GM19193 (cell line): ENCODE data around the gene CCDC18.
A peak's percentile ranks its signal among the peaks of the same experiment; 100 is the strongest.

Experiments used
- POLR2A ChIP-seq: IDR thresholded peaks from 4 replicates; pipeline ENCODE4 v1.6.1; 2011; ENCODE audit not compliant: insufficient read depth, insufficient read length; ENCODE audit errors: extremely low read depth

The CCDC18 gene

DNA sequence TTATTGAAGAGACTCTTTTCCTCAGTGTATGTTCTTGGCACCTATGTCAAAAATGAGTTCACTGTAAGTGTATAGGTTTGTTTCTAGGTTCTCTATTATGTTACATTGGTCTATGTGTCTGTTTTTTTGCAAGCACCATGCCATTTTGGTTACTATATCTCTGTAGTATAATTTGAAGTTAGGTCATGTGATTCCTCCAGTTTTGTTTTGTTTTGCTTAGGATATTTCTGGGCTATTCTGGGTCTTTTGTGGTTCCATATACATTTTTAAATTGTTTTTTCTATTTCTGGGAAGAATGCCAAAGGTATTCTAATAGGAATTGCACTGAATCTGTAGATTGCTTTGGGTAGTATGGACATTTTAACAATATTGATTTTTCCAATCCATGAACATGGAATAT, 13.5 kb upstream of the CCDC18 start:
- no peak for TF ChIP-seq POLR2A

DNA sequence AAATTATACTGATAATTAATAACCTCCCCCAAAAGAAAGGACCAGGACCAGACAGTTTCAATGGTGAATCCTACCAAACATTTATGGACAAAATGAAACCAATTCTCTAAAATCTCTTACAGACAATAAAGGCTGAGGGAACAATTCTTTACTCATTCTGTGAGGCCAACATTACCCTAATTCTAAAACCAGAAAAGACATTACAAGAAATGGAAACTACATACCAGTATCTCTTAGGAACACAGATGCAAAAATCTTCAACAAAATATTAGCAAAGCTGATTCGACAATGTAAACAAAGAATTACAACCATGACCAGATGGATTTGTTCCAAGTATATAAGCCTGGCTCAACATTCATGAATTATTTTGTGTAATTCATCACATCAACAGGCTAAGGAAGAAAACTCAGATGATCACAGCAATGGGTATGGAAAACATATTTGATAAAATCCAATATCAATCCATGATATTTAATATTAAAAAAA, 8.9 kb upstream of the CCDC18 start:
- TF ChIP-seq POLR2A, result no peak

DNA sequence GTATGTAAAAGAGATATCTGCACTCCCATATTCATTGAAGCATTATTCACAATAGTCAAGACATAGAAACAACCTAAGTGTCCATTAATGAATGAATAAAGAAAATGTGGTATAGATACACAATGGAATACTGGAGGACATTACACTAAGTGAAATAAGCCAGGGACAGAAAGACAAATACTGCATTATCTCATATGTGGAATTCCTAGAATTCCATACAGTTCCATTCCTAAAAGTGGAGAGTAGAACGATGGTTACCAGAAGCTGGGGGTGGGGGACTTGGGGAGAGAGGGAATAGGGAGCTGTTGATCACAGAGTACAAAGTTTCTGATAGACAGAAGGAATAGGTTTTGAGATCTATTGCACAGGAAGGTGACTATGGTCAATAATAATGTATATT, 7.7 kb upstream of the CCDC18 start:
- no peak for TF ChIP-seq POLR2A

DNA sequence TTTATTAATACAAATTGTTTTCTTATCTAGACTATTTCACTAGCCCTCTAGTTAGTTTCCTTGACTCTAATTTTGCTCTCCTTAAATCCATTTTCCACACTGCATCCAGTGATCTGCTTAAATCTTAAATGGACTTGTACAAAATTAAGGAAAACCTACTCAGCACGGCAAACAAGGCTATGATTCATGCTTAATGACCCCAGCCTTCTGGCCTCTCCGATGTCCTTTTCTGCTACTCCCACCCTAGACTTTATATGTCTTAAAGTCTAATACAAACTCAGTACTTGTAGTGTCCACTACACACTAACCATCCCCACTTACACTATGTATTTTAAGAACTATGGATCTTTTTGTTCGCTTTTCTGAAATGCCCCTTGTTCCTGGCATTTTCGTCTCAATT, 2.5 kb upstream of the CCDC18 start:
- no peak for TF ChIP-seq POLR2A

DNA sequence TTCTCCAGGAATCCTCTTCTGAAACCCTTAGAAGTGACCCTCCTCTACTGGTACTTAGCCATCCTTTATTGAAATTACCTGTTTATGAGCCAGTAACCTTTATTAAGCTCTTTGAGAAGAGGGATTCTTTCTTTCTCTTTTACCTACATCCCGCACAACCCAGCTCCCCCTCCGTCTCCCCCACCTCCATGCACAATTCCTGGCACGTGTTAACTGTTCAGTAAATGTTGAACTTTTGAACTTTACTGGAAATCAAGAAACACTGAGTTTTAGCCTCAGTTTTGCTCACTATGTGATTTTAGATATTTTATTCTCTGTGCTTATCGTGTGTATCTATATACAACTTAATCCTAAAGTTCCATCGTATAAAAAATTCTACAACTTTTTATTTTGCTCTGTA, 2.1 kb upstream of the CCDC18 start:
- TF ChIP-seq POLR2A, result no peak

DNA sequence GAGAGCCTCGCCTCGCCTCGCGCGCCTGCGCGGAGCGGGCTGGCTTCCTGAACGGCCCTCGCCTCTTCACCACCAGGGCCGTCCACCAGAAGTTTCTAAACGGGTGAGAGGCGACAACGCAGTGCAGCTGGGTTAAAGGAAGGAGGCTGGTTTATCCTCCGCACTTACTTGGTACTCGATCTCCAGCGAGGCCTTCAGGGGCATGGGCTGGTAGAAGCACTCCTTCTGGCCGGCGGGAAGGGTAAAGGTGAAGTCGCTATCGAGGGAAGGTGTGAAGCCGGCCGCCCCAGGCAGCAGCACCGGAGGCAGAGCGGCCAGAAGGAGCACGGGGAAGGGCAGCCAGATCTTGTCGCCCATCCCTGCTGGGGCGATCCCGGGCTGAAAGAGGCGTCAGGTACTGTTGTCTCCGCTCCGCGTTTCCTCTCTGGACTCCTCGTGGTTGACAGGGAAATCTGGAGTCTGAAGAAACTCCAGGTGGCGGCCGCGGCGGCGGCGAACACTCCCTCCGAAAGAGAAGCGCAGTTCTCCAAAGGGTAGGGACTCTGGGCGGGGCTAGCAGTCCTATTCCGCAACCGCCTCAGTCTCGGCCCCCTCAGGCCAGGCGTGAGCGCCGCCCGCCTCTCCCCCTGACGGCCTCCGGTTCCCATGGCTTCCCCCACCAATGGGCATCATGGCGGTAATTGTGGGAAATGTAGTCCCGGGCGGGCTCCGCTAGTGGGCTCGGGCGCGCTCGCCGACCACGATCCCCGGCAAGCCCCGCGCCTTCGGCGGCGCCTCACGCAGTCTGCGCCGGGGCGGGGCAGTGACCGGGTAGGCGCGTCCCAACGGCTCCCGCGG, 420 bp upstream of the CCDC18 start, which contains the start of gene TMED5:
Gene TMED5, minus strand, starts transcription at position 528 of the 837 bp plus-strand sequence. Its CDS starts 171 bp downstream, at position 357.
- peak; percentile 78 for TF ChIP-seq POLR2A

DNA sequence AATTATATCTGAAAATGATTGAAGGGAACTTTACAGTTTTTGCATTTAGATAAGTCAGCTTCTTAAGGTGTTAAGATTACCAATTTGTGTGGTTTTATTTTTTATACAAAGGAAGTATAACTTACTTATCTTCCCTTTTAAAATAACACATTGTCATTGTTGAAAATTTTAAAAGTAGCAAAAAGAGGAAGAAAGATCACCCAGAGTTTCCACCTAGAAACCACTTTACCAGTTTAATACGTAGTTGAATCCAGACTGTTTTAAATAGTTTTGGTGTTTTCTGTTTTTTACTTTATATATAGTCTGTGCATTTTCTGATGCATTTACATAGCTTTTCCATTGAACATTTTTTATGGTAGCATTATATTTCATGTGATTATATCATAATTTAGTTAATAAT, 6.1 kb downstream of the CCDC18 start:
- TF ChIP-seq POLR2A, result no peak

DNA sequence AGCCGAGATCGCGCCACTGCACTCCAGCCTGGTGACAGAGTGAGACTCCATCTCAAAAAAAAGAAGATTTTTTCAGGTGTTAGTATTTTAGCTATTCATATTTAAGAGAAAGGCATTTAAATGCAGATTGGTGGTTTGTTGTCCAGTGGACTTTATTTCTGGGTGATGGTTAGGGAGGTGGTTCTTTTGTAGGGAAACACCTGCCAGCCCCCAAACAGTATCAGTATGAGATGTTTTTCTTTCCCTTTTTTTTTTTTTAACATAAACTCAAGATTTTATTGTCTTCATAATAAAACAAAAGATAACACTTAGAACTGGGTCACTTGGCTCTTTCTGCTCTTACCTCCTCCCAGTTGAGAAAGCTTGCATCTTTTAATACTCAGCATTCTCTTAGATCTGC, 9.9 kb downstream of the CCDC18 start:
- no peak for TF ChIP-seq POLR2A

DNA sequence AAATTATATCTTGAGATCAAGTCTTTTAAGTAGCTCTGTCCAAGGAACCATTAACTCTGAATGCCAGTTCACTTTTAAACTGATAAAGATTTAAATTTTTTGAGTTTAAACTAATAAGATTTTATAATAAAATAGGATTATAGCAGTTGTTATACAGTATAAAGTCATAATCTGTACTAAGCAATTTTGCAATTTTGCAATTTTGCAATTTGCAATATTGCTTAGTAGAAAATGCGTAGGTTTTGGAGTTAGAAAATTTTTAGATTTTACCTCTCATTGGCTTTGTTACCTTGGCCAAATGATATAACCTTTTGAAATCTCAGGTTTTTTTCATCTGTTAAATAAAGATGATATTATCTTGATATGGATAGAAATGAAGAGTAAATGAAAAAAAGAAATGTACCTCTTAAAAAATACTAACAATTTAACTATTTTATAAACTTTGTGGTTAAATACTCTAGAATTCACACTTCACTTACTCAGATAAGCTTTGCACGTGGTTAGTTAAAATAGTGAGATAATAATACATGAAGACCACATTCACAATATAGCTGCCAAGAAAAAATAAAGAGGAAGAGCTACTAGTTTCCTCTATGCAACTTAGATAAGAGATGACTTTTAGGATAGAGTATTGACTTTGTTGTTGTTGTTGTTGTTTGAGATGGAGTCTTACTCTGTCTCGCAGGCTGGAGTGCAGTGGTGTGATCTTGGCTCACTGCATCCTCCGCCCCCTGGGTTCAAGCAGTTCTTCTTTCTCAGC, 13.9 kb downstream of the CCDC18 start:
- TF ChIP-seq POLR2A, result no peak

DNA sequence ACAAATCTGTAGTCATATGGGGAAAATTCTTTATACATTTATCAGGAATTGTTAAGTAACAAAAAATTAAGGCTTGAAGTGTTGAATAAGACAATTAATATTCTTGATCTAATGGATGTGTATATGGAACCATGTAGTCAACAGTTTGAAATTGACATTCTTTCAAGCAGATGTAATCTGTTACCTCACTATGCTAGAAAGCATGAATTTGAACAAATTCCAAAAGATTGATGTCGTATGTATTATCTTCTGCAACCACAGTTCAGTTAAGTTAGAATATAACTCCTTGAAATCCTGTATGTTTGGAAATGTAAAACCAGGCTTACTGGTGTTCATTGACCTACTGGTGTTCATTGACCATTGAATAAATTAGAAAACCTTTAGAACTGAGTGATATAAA, 16.1 kb downstream of the CCDC18 start:
- TF ChIP-seq POLR2A, result no peak

DNA sequence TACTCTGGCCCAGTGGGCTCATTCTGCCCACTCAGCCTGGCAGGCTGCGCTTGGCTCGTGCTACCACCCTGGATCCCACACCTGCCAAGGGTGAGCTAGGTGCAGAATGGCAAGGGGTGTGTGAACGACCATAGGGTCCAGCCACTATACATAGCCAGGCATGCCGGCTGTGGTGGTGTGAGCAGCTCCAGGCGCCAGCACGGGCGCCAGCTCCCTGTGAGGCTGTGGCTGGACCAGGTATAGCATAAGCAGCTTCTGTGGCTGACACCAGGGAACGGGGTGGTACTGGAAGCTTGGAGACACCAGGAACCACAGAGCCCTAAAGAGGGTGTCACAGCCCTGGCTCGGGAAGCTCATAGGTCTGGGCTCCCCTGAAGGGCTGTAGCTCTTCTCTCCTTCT, 18.6 kb downstream of the CCDC18 start:
- no peak for TF ChIP-seq POLR2A

DNA sequence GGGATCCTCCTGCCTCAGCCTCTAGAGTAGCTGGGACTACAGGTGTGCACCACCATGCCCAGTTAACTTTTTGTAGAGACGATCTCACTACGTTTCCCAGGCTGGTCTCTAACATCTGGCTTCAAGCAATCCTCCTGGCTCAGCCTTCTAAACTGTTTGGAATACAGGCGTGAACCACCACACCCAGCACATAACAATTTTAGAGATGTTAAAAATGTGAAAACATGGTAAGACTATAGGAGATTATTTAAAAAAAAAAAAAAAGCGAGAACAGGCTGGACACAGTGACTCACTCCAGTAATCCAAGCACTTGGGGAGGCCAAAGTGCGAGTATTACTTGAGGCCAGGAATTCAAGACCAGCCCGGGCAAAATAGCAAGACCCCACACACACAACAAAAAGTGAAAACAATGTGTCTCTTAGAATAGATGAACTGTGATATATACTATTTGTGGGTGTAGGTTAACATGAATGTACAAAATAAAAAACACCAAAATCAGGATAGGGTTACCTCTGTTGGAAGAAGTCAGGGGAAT, 19.6 kb downstream of the CCDC18 start:
- no peak for TF ChIP-seq POLR2A

DNA sequence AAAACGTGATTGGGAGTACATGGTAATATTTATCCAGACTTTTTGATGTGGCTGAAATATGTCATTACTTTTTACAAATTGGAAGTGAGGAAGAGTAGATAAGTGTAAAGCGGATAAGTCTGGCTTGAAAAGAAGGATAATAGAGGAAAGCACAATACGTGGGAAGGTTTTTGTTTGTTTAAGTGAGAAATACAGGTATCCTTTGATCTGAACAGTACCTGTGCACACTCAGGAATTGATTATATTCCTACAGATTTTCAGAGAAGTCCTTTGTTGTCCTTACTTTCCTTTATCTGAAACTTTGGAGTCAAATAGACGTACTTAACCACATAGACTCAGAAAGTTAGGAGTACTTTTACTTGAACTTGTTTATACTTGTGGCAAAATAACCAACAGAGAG, 20.2 kb downstream of the CCDC18 start:
- no peak for TF ChIP-seq POLR2A

DNA sequence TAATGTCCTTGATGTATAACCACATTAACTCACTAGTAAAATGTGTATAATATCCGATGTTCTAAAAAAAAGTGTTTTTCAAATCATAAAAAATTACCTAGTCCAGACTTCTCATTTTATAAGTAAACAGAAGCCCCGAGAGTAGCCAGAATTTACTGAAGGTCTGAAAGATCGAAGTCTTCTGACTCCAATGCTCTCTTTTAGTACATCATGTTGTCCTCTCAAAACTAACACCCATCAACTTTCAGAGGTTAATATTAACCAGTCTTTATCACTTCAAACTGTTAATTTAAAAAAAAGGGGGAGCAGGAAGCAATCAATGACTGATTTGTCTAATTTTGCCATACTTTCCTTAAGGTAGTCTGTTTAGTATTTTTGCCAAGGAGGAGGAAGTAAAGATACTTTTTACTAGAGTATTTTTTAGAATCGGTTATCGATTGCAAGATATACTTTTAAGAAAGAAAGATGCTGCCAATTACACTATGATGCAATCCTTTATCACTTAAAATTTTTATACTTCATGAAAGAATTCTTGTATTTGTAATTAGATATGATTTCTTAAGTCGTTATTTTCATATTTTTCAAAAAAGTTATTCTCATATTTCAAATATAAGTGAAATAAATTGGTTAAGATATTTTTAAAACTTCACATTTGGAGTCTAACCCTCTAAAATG, 25.5 kb downstream of the CCDC18 start:
- no peak for TF ChIP-seq POLR2A

DNA sequence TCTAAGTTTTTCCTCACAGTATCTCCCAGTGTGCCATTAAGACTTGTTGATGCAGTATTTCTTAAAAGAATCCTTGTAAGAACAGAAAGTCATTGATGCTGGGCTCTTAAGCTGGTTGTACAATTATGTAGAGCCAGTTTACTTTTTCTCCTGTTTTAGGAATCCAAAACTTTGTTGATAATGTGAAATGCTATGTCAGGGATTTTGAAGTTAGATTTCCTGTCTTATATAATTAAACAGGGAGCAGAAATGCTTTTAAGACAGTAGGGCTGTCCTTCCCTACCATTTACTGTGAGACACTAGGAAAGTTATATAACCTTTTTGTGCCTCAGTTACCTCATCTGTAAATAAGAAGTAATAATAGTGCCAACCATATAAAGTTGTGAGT, 26.0 kb downstream of the CCDC18 start:
- no peak for TF ChIP-seq POLR2A

DNA sequence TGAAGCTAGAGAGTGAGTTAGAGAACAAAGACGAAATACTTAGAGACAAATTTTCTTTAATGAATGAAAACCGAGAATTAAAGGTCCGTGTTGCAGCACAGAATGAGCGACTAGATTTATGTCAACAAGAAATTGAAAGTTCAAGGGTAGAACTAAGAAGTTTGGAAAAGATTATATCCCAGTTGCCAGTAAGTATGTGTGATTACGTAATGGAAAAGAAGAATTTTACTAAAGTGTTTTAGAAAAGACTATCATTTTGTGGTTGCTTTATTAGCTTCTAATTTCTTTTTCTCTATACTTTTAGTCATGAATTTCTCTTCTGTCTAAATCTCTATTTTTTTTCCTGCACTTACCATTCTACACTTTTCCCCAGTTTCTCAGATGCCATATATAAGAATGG, 26.7 kb downstream of the CCDC18 start:
- no peak for TF ChIP-seq POLR2A

DNA sequence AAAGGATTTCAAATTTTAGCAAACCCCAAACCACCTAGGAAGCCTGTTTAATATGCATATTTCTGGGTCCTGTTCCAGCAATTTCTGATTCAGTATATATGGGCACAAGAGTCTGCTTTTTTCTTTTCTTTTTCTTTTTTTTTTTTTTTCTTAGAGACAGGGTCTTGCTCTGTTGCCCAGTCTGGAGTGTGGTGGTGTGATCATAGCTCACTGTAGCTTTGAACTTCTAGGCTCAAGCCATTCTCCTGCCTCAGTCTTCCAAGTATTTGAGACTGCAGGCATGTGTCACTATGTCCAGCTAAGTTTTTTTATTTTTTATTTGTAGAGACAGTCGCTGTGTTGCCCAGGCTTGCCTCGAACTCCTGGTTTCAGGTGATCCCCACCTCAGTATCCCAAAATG, 34.8 kb downstream of the CCDC18 start:
- no peak for TF ChIP-seq POLR2A
